Thymus (tissue), 11 donors: ENCODE results near the gene NFE2L3. TPM values are rescaled to one million over a fixed set of nuclear protein-coding genes. Genes with fewer than 3 reads are reported as not detected.

Experiments used
- DNase-seq, 9 donors: peaks; one replicate each; pipeline ENCODE4 v3.0.0-alpha.2; 2013; ENCODE audit warnings: low spot score in 9 of 9, low read depth in 6 of 9, missing footprints in 1 of 9
- H3K27ac ChIP-seq, 2 donors: one replicate each; pipeline ENCODE4 v1.5.1; 2013; ENCODE audit warnings: control low read depth in 1 of 2, low read depth in 1 of 2, low read length in 1 of 2, mild to moderate bottlenecking in 1 of 2, moderate library complexity in 1 of 2
- H3K27me3 ChIP-seq, 2 donors: one replicate each; pipeline ENCODE4 v1.5.1; 2013; ENCODE audit warnings: low read length in 1 of 2; ENCODE audit not compliant: control insufficient read depth in 2 of 2, insufficient read depth in 1 of 2
- H3K36me3 ChIP-seq, 2 donors: one replicate each; pipeline ENCODE4 v1.5.1; 2013; ENCODE audit warnings: low read length in 1 of 2, mild to moderate bottlenecking in 1 of 2, moderate library complexity in 1 of 2; ENCODE audit not compliant: control insufficient read depth in 2 of 2, insufficient read depth in 2 of 2
- H3K4me1 ChIP-seq, 2 donors: one replicate each; pipeline ENCODE4 v1.5.1; 2013; ENCODE audit warnings: low read length in 2 of 2; ENCODE audit not compliant: control insufficient read depth in 2 of 2, insufficient read depth in 2 of 2
- H3K4me3 ChIP-seq, 2 donors: one replicate each; pipeline ENCODE4 v1.5.1; 2013; ENCODE audit warnings: low read length in 2 of 2, control low read depth in 1 of 2, mild to moderate bottlenecking in 1 of 2
- H3K9me3 ChIP-seq, 2 donors: one replicate each; pipeline ENCODE4 v1.5.1; 2013; ENCODE audit warnings: low read length in 1 of 2, mild to moderate bottlenecking in 1 of 2; ENCODE audit not compliant: control insufficient read depth in 2 of 2, insufficient read depth in 1 of 2
- WGBS: extraction: QIAGEN DNeasy Blood & Tissue Kit; methylation state at CpG from one replicate; pipeline ENCODE4 v1.1.7; 2013; 5-methylcytosine and 5-hydroxymethylcytosine counted together
- polyA plus RNA-seq: library from polyadenylated mRNA; stranded (reverse); fragments of 200-250 nt; gene quantifications from one replicate; pipeline ENCODE4 v1.2.3, GENCODE V29; 2013
- total RNA-seq: library from RNA; stranded (reverse); fragments of 120-200 nt; gene quantifications from one replicate; pipeline ENCODE4 v1.2.4, GENCODE V29; 2013
- donor health status: healthy.

The NFE2L3 gene
- total and polyA plus RNA-seq, 2 donors = 12.0 to 39.3 TPM

GRCh38 chr7:26227987-26228386 is 76.0 kb downstream of the NFE2L3 start:
- WGBS = 97% methylated on average over 2 of the region's 2 CpGs
- DNase-seq = no peak

GRCh38 chr7:26233902-26234511 is 82.0 kb downstream of the NFE2L3 start:
- H3K27me3 ChIP-seq = no peaks in the 10 kb centered on the region
- no peaks in the 10 kb centered on the region for H3K9me3 ChIP-seq
- 60% methylated on average over 5 of the region's 5 CpGs for WGBS
- no peak overlapping the region for H3K4me3 ChIP-seq
- no peaks in the 10 kb centered on the region for H3K4me1 ChIP-seq
- no peaks in the 10 kb centered on the region for H3K36me3 ChIP-seq
- H3K27ac ChIP-seq = no peak overlapping the region
- DNase-seq = no peak

More at GRCh38 chr7:26227987-26228386, 76.0 kb downstream of the NFE2L3 start:
- Histone ChIP-seq H3K36me3 (no peaks in the 10 kb centered on the region), H3K27ac (no peak overlapping the region), H3K4me3 (no peak overlapping the region), H3K9me3 (no peaks in the 10 kb centered on the region), H3K4me1 (no peaks in the 10 kb centered on the region), H3K27me3 (no peaks in the 10 kb centered on the region)

Other genes with a start within 250 kb of the NFE2L3 start
- gene HNRNPA2B1, start 48.5 kb downstream of the NFE2L3 start, total RNA-seq = 212 TPM
- 767 TPM for gene HNRNPA2B1, start 48.5 kb downstream of the NFE2L3 start, polyA plus RNA-seq
- gene CBX3, start 49.5 kb downstream of the NFE2L3 start, total RNA-seq = 266 TPM
- 233 TPM for gene CBX3, start 49.5 kb downstream of the NFE2L3 start, polyA plus RNA-seq
- 15.9 TPM for gene SNX10, start 139.7 kb downstream of the NFE2L3 start, total RNA-seq
- 15.9 TPM for gene SNX10, start 139.7 kb downstream of the NFE2L3 start, polyA plus RNA-seq